Caco-2 (cell line): Measurements from ENCODE around the gene MAN1A1. TPM values are rescaled to one million over a fixed set of nuclear protein-coding genes. Genes with fewer than 3 reads are reported as not detected.

Source experiments
- BruUV-seq: library from RNA; stranded (reverse); fragments of 400-500 nt; replicated peaks from 2 replicates; lab custom pipeline; 2021; lab: Mats Ljungman, UMichigan
- CTCF ChIA-PET: fragments of 300-600 bp; sonication (Branson Sonifier 250); formaldehyde crosslinking; loops from one replicate; lab custom pipeline; 2022; ENCODE audit warnings: antibody characterized with exemption; lab: Charles Lee
- POLR2A ChIA-PET: fragments of 300-600 bp; sonication (Branson Sonifier 250); formaldehyde crosslinking; loops from one replicate; lab custom pipeline; 2022; ENCODE audit warnings: antibody characterized with exemption; lab: Charles Lee
- DNase-seq, 2 experiments: peaks; one replicate each; pipeline versions ENCODE4 v3.0.0 to v3.0.0-alpha.2; 2020 to 2022
- H3K27me3 ChIP-seq: replicated peaks from 2 replicates; pipeline ENCODE4 v1.6.0; 2011; ENCODE audit warnings: low read length; ENCODE audit not compliant: control insufficient read depth, insufficient read depth
- H3K36me3 ChIP-seq: 2 replicates; pipeline ENCODE4 v1.5.1; 2011; ENCODE audit warnings: low read length; ENCODE audit not compliant: control insufficient read depth, insufficient read depth
- H3K4me1 ChIP-seq: fragments of 250-450 bp; sonication (Bioruptor Pico); 2 replicates; pipeline ENCODE4 v1.5.1; 2020; ENCODE audit warnings: mild to moderate bottlenecking
- H3K4me3 ChIP-seq: 2 replicates; pipeline ENCODE4 v1.5.1; 2011; ENCODE audit warnings: low read depth, mild to moderate bottlenecking, control low read depth, low read length
- H3K9me3 ChIP-seq: fragments of 250-450 bp; sonication (Bioruptor Pico); 2 replicates; pipeline ENCODE4 v1.5.1; 2020; ENCODE audit warnings: mild to moderate bottlenecking, moderate library complexity
- H3K27ac Mint-ChIP-seq: one replicate; pipeline ENCODE4 v1.8.0; 2022; ENCODE audit warnings: mixed read lengths; ENCODE audit not compliant: unreplicated experiment
- H3K27me3 Mint-ChIP-seq: one replicate; pipeline ENCODE4 v1.8.0; 2022; ENCODE audit warnings: mixed read lengths; ENCODE audit not compliant: insufficient read depth, unreplicated experiment
- H3K36me3 Mint-ChIP-seq: one replicate; pipeline ENCODE4 v1.8.0; 2022; ENCODE audit warnings: mild to moderate bottlenecking, mixed read lengths; ENCODE audit not compliant: insufficient read depth, unreplicated experiment
- H3K4me1 Mint-ChIP-seq: one replicate; pipeline ENCODE4 v1.8.0; 2022; ENCODE audit warnings: low read depth, mixed read lengths; ENCODE audit not compliant: unreplicated experiment
- H3K4me3 Mint-ChIP-seq: one replicate; pipeline ENCODE4 v1.8.0; 2022; ENCODE audit warnings: mild to moderate bottlenecking, moderate library complexity, mixed read lengths; ENCODE audit not compliant: unreplicated experiment
- H3K9me3 Mint-ChIP-seq: one replicate; pipeline ENCODE4 v1.8.0; 2022; ENCODE audit warnings: mixed read lengths; ENCODE audit not compliant: unreplicated experiment
- CTCF ChIP-seq, 2 experiments: fragments of 200-600 bp in 1 of 2; IDR thresholded peaks; 1 replicate in 1 of 2; 2 replicates in 1 of 2; pipeline versions ENCODE4 v1.5.1 to v1.8.0; 2011 to 2022; ENCODE audit warnings: antibody characterized with exemption in 1 of 2, control low read depth in 1 of 2, inconsistent platforms in 1 of 2, low read depth in 1 of 2, low read length in 1 of 2, mild to moderate bottlenecking in 1 of 2, moderate library complexity in 1 of 2; ENCODE audit not compliant: insufficient read depth in 1 of 2, severe bottlenecking in 1 of 2, unreplicated experiment in 1 of 2
- intact Hi-C: fragments of 100-400 bp; cut with micrococcal nuclease; formaldehyde crosslinking; loops from one replicate; pipeline ENCODE4 v1.10.0; 2022; ENCODE audit not compliant: unreplicated experiment
- total RNA-seq: library from RNA; stranded (reverse); gene quantifications from 2 replicates; pipeline ENCODE4 v1.2.3, GENCODE V29; 2022

MAN1A1 gene
- total RNA-seq, 1 experiment from 2014 or later = 28.7 TPM

GRCh38 chr6:119324718-119325117 is 24.8 kb downstream of the MAN1A1 start:
- ChIA-PET CTCF (no interaction called here), POLR2A (no interaction called here)
- no peak for TF ChIP-seq CTCF (IDR thresholded peaks at IDR 0.05; ENCODE audit: insufficient read depth in 1 of 2, low read depth in 1 of 2, low read length in 1 of 2, severe bottlenecking in 1 of 2, unreplicated experiment in 1 of 2)
- Histone ChIP-seq H3K27me3 (no peaks in the 10 kb centered on the region), H3K4me3 (no peak overlapping the region), H3K4me1 (0 out of 2 replicates have a peak, but pooled peaks cover 4% of the 10 kb centered on the region), H3K9me3 (no peaks in the 10 kb centered on the region), H3K36me3 (no peaks in the 10 kb centered on the region; the same call in none of the 2 replicates)
- no peak for DNase-seq
- H3K27me3 Mint-ChIP-seq = no peaks in the 10 kb centered on the region
- H3K4me1 Mint-ChIP-seq = peaks cover 15% of the 10 kb centered on the region
- H3K27ac Mint-ChIP-seq = no peak overlapping the region
- H3K36me3 Mint-ChIP-seq = peaks cover 10% of the 10 kb centered on the region
- BruUV-seq = no TSS peak
- no peaks in the 10 kb centered on the region for H3K9me3 Mint-ChIP-seq
- no peak overlapping the region for H3K4me3 Mint-ChIP-seq
- intact Hi-C loops = no loop called here

- Histone ChIP-seq H3K4me1 (0 out of 2 replicates have a peak, but pooled peaks cover 4% of the 10 kb centered on the region), H3K9me3 (no peaks in the 10 kb centered on the region), H3K36me3 (no peaks in the 10 kb centered on the region; the same call in none of the 2 replicates), H3K4me3 (no peak overlapping the region), H3K27me3 (no peaks in the 10 kb centered on the region)
- no peaks in the 10 kb centered on the region for H3K27me3 Mint-ChIP-seq
- intact Hi-C loops = no loop called here
- no TSS peak for BruUV-seq
- H3K9me3 Mint-ChIP-seq = no peaks in the 10 kb centered on the region
- DNase-seq = no peak
- H3K27ac Mint-ChIP-seq = no peak overlapping the region
- peaks cover 15% of the 10 kb centered on the region for H3K4me1 Mint-ChIP-seq
- peaks cover 10% of the 10 kb centered on the region for H3K36me3 Mint-ChIP-seq
- ChIA-PET CTCF (no interaction called here), POLR2A (no interaction called here)
- no peak overlapping the region for H3K4me3 Mint-ChIP-seq
- no peak for TF ChIP-seq CTCF (IDR thresholded peaks at IDR 0.05; ENCODE audit: insufficient read depth in 1 of 2, low read depth in 1 of 2, low read length in 1 of 2, severe bottlenecking in 1 of 2, unreplicated experiment in 1 of 2)
Observed at GRCh38 chr6:119323931-119324330, 25.6 kb downstream of the MAN1A1 start.

- Histone ChIP-seq H3K4me3 (no peak overlapping the region), H3K4me1 (0 out of 2 replicates have a peak, but pooled peaks cover 2% of the 10 kb centered on the region), H3K36me3 (no peaks in the 10 kb centered on the region; the same call in none of the 2 replicates), H3K27me3 (no peaks in the 10 kb centered on the region), H3K9me3 (no peaks in the 10 kb centered on the region)
- CTCF ChIA-PET = no interaction called here
- Mint-ChIP-seq H3K4me3 (no peak overlapping the region), H3K27ac (no peak overlapping the region), H3K27me3 (no peaks in the 10 kb centered on the region), H3K4me1 (peaks cover 15% of the 10 kb centered on the region), H3K9me3 (no peaks in the 10 kb centered on the region), H3K36me3 (peaks cover 10% of the 10 kb centered on the region)
- no TSS peak for BruUV-seq
- POLR2A ChIA-PET = no interaction called here
- intact Hi-C loops = no loop called here
- no peak for DNase-seq
- TF ChIP-seq CTCF (IDR thresholded peaks at IDR 0.05; ENCODE audit: insufficient read depth in 1 of 2, low read depth in 1 of 2, low read length in 1 of 2, severe bottlenecking in 1 of 2, unreplicated experiment in 1 of 2) = no peak
Observed at GRCh38 chr6:119323478-119323877, 26.1 kb downstream of the MAN1A1 start.
